ENCODE results near the gene MAB21L4.
A peak's percentile ranks its signal among the peaks of the same experiment; 100 is the strongest.

GRCh38 chr2:240906911-240907590 is 11.1 kb upstream of the MAB21L4 start:
- TF ChIP-seq CTCF (IDR thresholded peaks at IDR 0.05; ENCODE audit: insufficient read depth, low read depth, low read length) (no peak), EZH2 (IDR thresholded peaks at IDR 0.05; ENCODE audit: insufficient read depth, low read length) (peak; percentile 33)
